ENCODE measurements around the gene GALNT14.

GALNT14 gene

DNA sequence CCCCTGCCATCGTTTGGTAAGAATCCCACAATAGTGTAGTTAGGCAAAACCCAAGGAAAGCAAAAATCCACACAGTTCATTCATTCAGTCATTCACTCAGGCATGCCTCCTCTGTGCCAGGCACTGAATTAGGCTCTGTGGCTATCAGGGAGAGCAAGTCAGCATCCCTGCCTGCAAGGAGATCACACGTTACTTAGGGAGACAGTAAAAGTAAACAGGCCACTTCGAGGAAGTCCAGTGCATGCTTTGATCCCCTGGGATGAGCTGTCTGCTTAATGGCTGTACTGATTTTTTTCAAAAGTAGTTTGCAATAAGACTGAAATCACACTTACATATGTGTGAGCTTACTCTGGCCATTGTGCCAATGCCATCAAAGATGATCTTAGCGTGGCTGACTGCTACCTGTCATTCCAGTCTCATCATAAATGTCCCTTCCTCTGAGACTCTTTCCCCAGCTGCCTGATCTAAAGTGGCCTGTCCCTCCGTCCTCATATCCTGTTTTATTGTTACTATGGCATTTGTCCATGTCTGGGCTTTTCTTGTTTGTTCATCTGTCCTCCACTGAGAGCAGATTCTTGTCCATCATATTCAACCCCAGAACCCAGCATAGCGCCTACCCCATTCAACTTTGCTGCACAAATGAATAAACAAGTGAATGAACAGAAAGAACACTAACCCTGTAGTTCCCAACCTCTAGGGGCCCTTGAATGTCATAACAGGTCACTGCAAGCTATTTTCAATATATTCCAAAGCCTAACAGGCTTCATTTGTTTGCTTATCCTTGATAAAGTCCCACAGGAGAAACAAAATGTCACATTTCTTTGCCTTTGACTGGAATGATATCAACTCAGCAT lies 84.1 kb downstream of the GALNT14 start:
- no peak for DNase-seq

DNA sequence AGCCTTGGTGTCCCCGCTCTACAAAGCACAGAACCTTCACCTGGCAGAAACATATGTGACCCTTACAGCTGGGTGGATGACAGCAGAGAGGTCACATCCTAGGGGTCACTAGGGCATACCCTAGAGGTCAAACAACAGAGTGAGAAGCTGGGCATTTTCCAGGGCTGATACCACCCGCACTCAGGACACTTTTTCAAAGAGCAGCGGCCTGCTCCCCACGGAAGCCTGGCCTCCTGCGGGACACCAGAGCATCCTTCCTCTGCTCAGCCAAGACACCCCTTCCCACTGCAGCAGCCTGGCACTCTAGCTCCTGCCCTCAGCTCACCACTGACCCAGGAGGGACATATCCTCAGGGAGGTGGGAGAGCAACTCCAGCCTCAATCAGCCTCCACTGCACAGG lies 86.0 kb downstream of the GALNT14 start:
- no peak for DNase-seq

DNA sequence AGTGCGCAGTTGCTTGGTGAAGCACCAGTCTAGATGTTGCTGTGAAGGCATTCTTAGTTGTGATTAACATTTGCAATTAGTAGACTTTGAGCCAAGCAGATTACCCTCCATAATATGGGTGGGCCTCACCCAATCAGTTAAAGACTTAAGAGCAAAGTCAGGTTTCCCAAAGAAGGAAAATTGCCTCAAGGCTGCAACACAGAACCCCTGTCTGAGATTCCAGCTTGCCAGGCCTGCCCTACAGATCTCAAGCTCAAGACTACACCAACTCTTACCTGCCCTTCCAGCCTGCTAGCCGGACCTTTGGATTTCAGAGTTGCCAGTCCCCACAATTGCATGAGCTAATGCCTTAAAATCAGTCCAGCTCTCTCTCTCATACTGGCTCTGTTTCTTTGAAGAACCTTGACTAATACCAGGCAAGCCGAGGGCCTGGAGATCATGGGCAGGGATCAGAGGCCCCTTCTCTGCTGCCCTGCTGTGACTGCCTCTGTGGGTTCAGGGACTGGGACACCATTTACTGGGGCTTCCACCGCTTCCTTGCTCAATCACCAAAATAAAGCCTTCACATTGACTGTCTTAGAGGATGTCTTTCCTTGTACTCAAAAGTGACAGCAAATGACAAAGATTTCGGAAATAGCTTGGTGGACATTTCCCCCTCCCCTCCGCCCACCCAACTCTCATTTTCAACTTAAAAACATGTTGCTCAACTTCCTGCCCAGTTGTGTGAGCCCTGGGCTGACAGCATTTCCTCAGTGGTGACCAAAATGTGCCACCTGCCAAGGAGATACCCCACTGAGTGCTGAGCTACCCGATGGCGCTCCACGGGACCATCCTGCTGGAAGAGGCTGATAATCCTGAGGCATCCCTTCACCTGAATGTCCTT lies 86.7 kb downstream of the GALNT14 start:
- DNase-seq = no peak

DNA sequence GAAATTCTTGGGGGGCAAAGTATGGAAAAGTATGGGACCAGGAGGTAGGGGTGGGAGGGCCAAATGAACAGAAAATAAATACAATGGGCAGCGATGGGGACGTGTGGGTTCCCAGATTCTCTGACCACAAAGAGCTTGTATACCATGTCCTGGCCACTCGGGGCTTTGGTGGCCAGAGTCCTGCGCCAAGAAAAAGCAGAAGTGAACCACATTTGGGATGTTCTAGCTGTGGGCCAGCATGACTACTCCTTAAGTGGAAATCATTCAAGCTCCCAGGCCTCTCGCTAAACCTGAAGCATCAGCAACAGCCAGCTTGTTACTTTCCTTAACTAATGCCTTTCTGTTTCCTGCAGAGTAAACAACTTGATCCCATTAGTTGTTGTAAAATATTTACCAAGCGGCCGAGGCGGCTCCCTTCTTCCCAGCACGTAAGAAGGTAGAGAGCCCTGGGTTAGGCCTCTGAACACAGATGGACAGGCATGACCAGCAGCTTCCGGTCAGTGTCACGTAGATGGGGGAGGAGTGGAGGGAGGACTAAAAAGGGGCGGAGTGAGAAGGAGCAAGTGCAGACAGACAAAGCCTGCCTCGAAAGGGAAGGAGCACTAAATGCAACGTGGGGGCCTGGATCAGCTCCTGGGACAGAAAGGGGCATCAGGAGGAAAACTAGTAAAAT lies 88.2 kb downstream of the GALNT14 start:
- DNase-seq = no peak

DNA sequence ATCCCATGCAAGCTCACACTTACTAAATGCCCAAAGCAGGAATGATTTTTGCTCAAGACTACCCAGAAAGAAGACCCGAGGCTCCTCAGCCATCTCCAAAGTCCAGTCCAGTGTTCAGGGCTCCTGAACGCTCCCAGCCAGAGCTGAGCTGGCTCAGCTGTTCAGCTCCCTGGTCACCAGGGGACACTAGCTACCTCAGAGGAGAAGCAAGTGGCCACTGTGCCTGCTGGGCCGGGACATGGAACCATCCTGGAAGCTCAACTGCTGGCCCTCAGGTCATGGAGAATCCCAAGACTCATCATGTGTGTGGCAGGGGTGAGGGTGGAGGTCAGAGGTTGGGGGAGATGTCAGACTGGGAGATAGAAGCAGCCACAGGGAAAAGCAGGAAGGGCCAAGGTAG lies 89.0 kb downstream of the GALNT14 start:
- no peak for DNase-seq

DNA sequence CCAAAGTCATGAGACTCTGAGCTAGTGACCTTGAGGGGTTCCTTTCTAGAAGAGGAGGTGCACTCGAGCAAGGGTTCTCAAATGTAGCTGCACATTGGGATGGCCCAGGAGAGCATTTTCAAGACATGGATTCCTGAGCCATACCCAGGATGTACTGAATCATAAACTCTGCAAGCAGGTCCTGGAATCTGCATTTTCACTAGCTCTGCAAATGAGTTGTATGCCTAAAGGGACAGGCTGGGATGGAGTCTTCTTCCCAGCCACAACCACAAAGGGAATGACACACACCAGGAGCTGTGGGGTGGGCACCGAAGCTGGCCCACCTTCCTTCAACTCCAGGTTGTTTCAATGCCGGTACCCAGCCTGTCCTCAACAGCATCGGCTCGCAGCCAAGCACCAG lies 90.6 kb downstream of the GALNT14 start:
- DNase-seq = no peak

DNA sequence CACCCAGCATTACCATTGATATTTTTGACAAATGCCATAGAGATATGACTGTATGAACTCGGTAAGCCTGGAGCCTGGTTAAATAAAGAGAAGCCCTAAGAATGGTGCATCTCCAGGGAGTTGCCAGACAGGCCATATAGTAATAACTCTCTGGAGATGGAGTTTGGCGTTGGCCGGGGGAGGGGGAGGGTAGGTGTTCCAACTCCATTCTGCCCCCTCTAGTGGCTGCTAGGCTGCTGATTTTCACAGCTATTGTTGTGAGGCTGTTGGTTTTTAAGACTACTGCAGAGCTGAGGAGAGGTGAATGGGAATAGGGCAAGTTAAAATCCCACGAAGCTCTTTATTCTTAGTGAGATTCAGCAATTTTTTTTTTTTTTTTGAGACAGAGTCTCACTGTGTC lies 99.9 kb downstream of the GALNT14 start:
- DNase-seq = no peak

DNA sequence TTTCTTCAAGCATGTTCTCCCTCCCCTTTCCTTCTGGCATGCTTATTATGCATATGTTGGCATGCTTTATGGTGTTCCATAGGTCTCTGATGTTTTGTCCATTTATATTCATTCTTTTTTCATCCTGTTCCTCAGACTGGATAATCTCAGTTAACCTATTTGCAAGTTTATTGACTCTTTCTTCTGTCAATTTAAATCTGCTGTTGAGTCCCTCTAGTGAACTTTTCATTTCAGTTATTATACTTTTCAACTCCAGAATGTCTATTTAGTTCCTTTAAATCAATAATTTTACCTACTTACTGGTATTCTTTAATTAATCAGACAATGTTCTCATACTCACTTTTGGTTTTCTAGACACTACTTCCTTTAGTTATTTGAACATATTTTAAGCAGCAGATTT lies 101.2 kb downstream of the GALNT14 start:
- DNase-seq = no peak

DNA sequence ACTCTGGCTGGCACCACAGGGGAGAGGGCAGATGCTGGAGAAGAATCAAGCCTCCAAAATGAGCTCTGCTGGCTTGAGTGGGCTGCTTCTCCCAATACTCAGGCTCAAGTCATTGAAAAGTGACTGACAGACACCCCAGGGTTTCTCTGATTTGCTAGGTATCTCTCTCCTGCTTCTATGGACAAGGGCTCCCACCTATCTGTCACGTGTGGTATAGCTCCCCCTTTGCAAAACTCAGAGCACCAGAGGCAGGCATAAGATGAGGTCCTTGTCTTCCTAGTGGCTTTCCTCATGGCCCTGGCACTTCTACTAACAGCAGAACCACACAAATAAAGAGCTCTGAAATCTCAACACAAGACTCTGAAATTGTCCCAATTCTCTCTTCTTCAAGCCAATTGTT lies 105.2 kb downstream of the GALNT14 start:
- DNase-seq = no peak

DNA sequence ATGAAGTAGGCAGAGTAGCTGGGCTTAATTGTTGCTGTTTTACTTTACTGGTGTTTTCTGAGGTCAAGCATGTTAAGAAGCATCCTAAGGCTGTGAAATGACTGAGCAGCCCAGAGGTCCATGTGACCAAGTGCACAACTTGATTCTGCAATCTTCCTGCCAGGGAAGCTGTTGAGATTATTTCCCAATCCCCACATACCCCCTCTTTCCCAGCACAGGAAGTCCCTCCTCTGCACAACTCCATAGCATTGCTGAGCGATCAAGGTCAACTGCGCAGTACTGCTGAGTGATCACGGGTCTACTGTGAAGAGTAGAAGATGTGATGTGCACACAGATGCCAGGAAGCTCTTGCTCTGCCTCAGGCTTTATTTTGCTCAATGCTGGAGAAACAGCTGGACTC lies 105.8 kb downstream of the GALNT14 start:
- no peak for DNase-seq

DNA sequence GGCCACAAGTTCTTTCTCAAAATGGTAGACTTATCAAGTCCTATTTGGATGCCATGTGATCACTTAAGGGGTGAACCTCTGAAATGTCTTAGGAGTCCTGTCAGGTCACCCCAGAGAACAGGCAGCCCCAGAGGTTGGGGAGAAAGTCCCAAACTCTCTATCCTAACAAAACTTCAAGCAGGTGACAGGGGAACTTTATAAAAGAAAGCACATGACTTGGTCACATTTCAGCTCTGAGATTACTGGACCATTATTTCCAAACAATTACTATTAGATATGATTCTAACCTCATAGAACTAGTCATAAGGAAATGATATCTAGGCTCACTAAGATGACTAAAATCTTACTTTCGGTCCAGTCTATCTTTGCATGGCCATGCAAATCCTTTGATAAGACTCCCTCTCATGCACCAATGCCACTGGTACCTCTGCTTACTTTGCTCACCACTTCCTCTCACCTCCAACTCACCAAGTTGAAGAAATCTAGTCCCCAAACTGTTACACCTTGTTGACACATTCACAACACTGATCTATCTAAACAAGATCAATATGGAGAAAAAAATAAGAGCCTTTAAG lies 107.0 kb downstream of the GALNT14 start:
- no peak for DNase-seq

DNA sequence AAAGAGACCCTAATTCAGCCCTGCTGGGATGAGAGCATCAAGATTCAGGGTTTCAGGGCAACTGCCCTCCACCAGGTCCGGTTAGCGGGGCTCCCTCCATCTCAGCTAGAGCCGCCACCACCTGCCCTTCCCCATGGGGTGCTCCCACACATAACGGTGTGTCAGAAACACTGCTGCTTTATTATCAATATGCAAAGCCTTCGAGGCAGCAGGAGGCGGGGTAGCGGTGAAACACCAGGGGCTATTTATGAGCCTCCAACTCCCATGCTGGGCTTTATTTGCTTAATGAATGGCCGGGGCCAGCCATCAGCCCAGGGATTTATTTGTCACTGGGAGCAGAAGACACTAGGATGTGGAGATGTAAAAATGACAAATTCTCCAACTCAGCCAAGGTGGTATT lies 109.8 kb downstream of the GALNT14 start:
- no peak for DNase-seq

DNA sequence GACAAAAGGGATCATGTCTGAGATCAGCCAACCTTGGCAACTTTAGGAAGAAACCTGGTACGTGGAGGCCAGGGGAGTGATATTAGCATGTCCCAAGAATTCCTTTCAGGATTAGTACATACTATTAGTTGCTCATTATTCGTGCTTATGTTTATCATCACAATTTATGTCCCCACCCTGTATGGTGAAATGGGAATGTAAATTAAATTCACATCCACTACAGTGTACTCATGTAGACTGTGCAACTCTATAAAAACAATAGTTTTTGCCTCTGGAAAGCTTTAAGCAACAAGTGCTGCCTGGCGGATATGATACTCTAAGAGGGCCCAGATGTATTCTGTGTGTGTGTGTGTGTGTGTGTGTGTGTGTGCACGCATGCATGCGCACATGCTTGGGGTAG lies 110.7 kb downstream of the GALNT14 start:
- DNase-seq = no peak

DNA sequence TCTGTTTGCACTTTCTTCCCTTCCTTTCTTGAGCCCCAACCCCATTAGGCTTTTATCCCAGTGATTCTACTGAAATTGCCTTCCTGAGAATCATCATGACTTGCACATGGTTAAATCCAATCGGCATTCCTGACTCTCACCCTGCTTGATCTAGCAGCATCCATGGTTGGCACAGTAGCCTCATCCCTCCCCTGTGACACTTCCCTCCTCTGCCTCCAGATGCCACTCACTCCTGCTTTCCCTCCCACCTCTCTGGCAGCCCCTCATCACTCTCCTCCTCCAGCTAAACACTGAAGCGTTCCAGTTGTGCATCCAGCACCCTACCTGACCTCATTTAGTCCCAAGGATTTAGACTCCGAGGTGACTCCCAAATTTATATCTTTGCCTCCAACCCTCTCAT lies 114.7 kb downstream of the GALNT14 start:
- DNase-seq = no peak

DNA sequence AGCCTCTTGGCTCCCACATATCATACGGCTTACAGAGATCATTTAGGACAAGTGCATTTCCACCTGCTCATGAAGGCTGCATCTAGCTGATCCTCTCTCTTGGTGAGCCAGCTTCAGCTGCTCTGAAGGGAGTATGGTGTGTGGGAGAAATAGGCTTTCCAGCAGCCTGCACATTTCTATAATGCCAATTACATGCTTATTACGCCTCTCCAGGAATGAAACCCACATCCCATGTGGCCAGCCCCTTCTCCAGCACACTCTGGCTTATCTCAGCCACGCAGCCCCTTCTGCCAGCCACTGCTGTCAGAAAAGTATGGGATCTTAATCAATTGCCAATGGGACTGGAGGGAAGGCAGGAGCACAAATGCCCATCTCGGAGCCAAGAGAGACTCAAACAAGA lies 117.5 kb downstream of the GALNT14 start:
- DNase-seq = no peak

DNA sequence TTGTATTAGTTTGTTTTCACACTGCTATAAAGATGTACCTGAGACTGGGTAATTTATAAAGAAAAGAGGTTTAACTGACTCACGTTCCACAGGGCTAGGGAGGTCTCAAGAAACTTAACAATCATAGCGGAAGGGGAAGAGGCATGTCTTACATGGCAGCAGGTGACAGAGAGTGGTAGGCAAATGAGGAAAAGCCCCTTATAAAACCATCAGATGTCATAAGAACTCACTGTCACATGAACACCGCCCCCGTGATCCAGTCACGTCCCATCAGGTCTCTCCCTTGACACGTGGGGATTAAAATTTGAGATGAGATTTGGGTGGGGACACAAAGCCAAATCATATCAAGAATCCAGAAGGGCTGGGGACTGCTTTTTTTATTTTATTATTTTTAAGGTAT lies 120.0 kb downstream of the GALNT14 start:
- no peak for DNase-seq

DNA sequence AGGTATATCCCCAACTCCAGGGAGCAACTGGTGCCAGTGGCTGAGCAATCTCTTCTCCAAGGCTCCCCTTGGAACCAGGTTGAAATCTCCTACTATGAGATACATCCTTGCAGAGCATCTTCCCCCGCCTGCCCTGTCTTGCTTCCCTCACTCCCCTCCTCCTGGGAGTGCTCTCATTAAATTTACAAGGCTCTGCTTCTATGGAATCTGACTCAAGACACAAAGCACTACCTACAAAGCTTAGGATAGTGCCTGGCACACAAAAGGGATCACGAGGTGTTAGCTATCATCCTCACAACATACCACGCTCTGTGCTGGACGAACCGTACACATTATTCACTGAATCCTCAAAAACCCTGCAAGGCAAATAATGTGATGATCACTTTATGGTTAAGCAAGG lies 121.6 kb downstream of the GALNT14 start:
- no peak for DNase-seq

DNA sequence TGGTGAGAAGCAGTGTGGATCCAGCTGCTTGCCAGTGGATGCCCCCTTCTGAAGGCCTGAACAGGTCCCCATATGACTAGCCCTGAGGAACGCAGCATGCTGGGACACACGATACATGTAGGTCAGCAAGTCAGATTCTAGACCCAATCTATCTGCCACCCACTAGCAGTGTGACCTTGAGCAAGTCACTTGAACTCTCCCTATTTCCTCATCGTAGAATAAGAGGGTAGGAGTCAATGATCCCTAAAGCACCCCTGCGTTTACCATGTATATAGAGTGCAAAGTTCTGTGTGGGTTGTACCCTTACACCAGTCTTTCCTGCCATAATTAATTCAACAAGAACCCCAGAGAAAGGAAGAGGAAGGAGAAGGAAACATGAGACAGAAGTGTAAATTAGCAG lies 123.7 kb downstream of the GALNT14 start:
- no peak for DNase-seq

DNA sequence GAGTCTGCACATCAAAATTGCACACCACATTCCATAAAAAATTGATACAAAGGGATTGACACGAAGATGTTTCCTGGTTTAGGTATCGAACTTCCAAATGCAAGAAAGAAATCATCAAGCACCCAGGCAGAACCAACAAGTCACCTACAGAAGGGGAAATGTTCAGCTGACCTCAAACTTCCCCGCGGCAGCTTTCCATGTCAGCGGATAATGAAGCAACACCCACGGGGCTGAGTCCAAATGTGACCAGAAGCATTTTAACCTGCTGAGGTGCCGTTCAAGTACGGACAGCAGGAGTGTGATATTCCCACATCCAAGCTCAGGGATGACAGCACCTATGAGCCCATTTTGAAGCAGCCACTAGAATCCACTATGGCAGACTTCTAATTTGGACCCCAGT lies 124.9 kb downstream of the GALNT14 start:
- DNase-seq = no peak

DNA sequence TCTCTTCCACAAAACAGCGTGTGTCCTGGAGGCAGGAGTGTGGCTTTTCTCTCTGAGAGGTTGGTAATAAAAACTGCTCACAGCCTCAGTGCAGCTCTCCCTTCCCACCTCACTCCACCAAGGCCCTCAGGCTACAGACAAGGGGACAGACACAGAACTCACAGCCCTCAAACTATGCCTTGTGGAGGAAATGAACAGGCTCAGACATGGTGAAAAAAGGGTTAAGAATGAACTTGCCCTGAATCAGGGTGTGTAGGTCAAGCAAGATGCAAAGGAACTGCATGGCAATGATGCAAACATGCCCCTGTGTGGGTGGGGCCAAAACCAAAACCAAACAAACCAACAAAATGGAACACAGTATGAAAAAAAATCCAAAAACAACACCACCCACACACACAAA lies 125.8 kb downstream of the GALNT14 start:
- no peak for DNase-seq

DNA sequence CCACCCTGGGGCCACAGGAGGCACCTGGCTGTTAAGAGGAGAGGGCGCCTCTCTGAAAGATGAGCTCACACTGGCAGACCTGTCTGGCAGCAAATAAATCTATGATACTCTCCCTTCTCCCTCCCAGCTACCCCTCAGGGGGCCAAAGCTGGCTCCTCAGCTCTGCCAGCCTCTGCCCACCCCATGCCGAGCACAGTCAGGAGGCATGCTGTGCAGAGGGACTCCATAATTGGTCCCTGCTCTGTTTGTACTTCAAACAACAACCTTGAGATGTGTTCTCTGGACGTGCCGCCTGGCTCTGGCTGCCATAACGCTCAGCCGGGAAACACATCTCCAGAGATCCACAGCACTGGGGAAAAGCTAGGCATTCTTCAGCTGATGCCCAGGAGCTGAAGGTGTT lies 126.7 kb downstream of the GALNT14 start:
- DNase-seq = no peak

DNA sequence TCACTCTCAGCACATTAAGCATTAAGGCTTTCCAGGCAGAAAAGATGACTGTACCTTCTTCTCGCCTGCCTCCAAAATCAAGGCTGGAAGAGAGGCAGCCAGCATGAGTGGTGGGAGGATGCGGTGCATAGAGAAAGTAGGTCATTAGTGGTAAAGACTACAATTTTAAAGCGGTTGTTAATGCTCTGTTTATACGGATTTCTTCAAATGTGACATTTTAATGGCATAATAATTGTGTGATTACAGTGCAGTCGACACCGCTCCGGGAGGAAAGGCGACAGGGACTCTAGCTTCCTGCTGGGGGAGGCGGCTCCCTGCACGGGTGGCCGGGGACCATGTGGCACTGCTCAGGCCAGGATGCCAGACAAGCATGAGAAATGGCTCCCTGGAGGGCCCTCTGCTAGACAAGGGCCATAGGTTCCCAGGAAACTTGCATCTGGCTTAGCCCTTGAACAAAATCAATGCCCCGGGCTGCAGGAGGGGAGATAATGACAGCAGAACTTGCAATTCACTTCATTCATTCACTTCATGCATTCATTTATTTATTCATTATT lies 129.6 kb downstream of the GALNT14 start:
- no peak for DNase-seq

DNA sequence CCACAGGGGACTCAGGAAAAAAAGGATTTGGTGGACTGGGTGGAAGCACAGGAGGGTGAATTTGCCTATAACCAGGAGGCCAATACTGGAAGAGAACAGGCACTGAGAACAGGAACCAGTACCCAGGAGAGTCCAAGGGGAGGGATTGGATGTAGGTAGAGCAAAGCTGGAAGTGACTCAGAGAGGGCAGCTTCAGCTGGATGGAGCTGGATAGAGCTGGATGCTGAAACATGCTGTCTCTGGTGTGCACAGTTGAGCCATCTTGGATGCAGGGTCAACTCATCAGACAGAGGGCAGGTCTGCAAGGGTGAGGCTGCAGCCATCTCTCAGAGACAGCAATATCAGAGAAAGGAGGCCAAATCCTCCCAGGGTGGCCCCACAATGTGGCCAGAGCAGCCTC lies 134.0 kb downstream of the GALNT14 start:
- DNase-seq = no peak
